HG02852 (cell line): ENCODE data around the gene PSG5.
"Not testable (repeated sequence)": the region's sequence is repeated elsewhere in the genome, so short reads cannot be mapped to it uniquely, and the experiment has no call there.

ENCODE experiments used
- ATAC-seq: cut with Tn5 transposase; IDR thresholded peaks from one replicate; pipeline ENCODE4 v1.9.1; 2021; ENCODE audit warnings: mild to moderate bottlenecking, moderate library complexity; ENCODE audit not compliant: unreplicated experiment

The PSG5 gene

DNA sequence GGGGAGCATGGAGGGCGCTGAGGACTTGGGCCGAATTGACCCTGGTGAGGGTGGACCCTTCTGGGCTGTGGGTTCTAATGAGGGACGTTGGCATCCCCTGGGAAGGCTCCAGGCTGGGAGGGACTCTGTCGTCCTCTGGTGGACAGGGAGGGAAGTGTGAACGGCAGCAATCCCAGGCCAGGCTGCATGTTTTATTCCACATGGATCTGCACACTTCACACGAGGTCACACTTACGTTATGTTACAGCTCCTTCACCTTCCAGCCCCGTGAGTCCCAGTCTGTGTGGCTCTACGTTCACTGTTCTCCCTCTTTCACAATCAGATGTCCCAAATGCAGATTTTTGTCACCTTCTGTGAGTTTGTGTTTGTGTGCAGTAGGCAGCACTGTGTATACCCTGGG, 1.8 kb upstream of the PSG5 start:
- ATAC-seq = not testable (repeated sequence)

DNA sequence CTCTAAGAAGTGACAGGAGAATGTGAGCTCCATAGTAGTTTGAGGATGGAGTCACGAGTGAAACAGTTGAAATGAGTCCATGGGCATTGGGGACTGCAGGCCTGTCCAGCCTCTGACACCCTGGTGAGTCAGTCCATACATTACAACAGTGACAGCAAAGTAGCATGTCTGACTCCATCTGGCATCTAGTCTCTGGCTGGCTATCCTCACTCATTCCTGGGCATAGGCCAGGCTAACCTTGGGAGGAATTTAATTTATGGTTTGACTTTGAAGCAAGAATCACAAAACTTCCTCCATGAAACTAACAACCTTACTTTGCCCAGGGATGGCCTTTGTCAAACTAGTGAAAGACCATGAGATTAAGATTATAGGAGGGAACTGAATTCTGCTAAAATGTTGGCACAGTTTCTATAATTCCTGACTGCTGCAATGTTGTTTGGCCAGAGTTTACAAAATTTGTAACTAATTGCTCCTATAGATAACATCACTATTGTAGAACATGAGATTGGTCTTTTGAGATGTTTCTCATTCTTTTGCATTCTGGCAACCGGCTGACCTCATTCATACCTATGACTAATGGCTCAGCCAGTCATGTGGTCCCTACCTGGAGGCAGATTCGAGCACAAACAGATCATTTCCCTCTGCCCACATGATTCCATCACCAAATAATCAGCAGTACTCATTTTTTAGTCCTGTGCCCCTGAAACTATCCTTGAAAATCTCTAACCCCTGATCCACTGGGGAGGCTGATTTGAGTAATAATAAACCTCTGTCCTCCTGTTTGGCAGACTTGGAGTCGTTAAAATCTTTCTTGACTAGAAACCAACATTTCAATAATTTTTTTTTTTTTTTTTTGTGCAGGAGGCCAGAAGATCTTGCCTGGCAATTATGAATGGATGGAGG, 4.2 kb downstream of the PSG5 start:
- not testable (repeated sequence) for ATAC-seq

DNA sequence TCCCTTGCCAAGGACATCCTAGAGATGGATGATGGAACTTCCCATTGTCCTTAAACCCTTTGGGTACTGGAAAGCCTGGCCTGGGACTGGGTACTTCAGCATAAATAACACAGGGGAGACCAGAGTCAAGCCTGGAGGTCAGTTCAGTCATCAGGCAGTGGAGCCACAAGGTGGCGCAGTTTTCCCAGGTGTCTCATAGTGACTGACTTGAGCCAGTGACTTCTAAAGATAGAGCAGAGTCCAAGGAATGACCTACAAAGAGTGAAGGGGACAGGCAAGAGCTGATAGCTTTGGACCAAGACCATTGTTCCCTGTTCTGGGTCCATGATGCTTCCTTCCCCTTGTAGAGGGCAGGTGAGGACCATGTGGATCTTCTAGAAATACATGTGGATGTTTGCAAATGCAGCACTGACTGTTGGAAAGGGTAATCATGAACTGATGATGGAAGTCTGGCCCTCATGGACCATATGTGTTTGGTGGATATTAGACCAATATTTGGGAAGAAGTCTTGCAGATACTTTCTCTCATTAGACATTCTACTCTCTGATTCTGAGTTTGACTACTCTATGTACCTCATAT, 6.7 kb downstream of the PSG5 start:
- ATAC-seq = not testable (repeated sequence)

DNA sequence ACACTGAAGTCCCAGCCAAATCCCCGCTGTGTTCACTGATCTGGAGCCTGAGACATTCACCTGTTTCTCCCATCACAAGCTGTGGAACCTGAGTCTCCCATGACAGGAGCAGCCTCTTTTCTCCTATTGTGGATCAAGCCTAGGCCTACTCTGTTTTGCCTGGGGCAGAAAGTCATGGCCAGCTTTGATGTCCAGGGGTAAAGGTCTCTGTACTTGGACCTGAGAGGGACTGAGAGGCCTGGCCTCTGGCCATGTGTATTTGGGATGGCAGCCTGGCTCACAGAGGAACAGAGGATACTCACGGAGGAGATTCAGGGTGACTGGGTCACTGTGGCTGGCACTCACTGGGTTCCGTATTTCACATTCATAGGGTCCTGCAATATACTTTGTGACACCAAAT, 7.8 kb downstream of the PSG5 start:
- not testable (repeated sequence) for ATAC-seq

DNA sequence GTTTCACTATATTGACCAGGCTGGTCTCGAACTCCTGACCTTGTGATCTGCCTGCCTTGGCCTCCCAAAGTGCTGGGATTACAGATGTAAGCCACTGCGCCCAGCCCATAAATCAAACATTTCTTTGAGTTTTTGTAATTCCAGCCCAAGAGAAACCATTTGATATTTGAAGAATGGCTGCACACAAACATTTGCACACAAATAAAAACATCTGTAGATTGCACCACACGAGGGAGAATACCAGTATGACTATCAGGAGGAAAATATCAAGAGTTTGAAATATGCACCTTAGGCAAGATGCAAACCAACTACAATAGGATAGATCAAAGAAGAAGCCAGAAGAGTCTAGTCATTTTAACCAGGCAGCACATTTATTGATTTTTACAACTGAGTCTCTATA, 20.4 kb downstream of the PSG5 start:
- ATAC-seq = not testable (repeated sequence)

DNA sequence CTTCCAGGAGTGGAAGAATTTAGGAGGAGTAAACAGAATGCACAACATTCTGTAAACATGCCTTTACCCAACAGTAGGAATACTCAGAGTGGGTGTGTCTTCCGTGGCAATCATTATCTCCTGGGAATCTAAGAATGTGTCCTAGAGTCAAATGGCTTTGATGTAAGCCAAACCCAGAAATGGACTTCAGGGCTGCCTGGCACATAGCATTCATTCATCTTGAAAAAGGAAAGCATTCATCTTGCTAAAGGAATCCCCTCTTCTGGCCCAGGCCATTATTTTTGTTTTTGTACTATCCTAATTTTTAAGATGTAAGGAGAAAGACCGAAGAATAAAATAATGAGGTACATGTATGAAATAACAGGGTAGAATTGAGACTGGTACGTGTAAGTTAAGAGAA, 23.2 kb downstream of the PSG5 start:
- ATAC-seq = not testable (repeated sequence)

DNA sequence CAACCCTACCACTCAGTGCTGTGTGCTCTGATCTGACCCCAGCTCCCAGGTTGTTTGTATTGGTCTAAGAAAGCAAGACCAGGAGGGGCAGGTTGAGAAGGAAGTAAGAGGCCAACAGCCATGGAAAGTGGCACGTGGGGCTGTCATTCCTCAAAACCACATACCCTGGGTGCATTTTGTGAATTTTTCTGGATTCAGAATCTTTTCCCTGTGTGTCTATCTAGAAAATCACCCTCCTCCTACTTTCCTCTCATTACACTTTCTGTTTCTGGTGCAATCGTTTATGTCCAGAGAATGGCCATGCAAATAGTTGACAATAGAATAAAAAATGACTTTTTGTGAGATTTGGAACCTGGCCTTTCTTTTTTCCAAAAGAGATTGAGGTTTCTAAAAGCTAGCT, 24.1 kb downstream of the PSG5 start:
- ATAC-seq = not testable (repeated sequence)

DNA sequence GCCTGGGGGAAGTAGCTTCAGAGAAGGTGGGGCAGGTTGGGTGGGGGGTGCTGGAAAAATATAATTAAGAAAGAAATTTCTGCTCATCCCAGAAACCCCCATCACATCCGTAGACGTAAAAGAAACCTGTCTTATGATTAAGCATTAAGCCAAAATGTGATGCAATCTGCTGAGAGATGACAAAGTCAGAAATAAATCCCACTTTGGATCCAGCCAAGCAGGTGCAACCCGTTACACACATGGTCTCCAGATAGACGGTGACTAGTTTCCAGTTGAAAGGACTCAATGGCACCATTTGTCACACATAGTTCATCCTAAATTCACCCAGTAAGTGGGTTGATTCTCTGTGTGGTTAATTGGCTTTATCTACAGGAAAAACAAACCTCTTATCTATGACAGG, 34.1 kb downstream of the PSG5 start:
- ATAC-seq = no peak

DNA sequence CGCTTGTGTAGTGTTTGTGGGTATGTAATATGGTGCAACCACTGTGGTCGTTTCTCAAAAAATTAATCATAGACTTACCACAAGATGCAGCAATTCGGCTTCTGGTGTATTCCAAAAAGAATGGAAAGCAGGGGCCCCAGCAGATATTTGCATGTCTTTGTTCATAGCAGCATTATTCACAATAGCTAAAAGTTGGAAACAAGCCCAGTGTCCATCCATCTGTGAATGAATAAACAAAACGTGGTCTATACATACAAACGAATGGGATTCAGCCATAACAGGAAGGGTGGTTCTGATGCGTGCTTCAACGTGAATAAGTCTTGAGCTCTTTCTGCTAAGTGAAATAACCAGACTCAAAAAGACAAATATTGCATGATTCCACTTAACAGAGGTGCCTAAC, 36.5 kb downstream of the PSG5 start:
- not testable (repeated sequence) for ATAC-seq

DNA sequence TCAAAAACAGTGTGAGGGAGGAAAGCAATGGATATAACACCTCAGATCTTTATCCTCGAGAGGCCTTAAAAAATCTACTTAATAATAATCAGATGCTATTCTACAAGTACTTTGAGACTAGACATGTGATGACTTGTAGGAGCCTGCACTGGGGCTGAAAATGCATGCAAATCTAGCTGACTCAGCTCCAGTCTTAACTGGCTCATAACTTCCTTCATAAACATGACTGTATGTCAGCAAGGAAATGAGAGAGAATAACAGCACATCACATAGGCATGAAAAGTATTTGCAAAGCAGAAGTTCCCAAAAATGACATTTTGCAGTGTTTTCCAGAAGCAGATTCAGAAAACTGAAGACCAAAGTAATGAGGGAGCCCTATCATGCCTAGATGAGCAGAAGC, 38.1 kb downstream of the PSG5 start:
- ATAC-seq = no peak

DNA sequence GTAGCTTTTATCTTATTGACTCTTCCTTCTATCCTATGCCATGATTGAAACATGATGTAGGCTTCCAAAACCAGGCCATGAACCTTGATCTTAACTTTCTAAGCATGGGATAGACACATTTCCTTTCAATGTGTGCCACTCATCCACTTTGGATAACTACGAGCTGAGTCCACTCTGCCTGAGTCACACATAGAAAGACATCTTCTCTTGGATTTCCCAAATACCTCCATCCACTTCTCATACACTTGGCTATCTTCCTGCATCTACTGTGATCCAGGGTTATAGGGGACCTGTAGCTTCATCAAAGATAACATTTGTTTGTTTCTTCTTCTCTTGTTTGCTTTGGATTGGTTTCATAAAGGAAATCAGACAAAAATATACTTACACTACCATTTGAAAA, 44.6 kb downstream of the PSG5 start:
- ATAC-seq = not testable (repeated sequence)

DNA sequence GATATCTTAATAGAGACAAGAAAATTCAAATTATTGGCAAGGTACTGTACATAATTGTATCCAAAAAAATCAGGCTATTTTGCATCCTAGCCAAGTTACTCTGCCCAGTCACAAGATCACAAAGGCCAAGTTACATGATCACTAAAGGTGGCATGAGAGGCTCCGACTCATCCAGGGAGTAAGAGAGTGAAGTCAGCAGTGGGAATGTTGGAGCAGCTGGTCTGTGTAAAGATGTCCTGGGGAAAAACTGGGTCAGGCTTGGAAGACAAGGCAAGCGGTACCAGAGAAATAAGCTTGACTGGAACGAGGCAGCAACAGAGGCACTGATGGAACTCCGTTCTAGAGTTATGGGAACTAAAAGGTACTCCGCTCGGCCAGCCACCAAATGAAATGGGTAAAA, 53.6 kb downstream of the PSG5 start:
- ATAC-seq = no peak

DNA sequence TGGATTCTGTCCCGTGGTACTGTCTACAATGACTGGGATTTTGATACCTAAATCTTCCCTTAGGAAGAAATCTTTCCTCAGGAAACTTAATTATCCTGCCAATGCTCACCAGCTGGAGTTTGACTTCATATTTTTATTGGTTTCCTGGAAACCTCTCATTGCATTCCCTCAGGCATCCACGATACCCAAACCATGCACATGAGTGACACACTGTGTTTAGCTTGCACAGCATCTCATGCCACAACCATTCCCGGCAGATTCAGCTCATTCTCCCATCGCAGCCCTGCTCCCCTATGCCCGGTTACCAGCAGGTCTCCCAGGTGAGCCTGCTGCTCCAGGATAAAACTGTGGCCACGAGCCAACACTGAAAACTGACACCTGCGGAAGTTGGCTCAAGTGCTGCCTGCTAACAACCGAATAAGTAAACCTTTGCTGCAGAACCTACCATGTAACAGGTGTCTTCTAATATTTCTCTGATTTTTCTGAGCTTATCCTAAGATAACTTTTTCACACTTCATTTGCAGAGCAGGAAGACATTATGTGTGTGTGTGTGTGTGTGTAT, 55.0 kb downstream of the PSG5 start:
- not testable (repeated sequence) for ATAC-seq

DNA sequence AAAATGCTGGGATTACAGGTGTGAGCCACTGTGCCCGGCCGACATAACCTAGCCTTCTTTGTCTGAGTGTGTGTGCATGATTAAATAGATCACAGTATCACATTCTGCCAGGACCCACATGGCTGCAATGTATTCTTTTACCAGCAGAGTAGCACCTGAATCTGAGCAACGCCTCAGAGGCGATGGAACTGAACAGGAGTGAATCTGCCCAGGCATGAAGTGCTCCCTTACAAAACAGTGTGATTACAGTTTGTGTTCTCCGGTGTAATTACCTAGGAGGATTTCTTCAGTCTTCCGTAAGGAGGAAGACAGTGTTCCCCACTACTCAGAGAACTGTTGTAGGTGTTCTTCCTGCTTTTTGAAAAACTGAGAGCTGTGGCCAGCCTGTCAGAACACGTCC, 57.1 kb downstream of the PSG5 start:
- not testable (repeated sequence) for ATAC-seq

DNA sequence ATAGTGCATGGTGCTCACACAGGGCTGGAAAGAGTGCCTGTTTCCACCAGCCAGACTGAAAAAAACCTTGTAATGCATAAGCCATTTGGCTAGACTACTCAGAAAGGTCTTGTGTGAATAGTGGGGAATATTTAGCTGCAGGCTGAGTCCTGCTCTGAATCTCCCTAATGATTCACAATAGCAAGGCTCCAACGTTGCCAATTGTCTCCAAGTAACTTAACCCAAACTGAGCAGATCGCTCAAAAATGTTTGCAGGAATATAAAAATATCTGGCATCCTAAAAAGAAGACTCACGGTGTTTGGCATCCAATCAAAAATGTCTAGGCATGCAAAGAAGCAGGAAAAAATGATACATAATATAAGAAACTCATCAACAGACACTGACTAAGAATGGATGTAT, 59.0 kb downstream of the PSG5 start:
- not testable (repeated sequence) for ATAC-seq

DNA sequence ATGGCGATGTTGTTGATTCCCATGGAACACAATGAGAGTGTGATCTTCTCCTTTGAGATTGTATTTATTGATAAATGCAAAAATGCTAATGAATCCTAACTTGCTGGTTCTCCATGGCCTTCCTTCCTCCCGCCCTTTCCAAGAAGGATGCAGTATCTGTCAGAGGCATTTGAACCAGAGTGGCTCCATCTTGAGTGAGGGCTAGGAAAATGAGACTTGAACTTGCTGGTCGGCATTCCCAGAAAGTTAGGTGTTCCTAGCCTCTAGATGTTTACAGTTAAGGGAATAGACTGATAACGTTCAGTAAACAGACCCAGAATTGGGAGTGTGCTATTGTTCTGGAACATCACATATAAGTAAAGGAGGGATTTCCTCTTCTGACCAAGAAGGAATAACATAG, 59.6 kb downstream of the PSG5 start:
- ATAC-seq = no peak

DNA sequence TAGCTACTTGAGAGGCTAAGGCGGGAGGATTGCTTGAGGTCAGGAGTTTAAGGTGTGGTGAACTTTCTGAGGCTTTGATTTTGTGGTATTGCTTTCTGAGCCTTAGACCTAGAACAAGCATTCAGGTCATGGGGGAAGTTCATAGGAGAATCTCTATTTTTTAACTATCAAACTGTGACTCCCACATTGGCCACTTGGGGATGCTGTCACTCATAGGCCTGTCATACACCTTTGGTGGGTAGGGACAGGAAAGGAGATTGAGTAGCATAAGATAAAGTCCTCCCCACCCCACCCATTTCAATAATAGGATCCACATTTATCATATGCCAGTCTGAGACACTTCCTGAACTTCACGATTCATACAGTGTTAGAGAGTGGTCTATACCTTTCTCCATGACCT, 62.0 kb downstream of the PSG5 start:
- no peak for ATAC-seq

DNA sequence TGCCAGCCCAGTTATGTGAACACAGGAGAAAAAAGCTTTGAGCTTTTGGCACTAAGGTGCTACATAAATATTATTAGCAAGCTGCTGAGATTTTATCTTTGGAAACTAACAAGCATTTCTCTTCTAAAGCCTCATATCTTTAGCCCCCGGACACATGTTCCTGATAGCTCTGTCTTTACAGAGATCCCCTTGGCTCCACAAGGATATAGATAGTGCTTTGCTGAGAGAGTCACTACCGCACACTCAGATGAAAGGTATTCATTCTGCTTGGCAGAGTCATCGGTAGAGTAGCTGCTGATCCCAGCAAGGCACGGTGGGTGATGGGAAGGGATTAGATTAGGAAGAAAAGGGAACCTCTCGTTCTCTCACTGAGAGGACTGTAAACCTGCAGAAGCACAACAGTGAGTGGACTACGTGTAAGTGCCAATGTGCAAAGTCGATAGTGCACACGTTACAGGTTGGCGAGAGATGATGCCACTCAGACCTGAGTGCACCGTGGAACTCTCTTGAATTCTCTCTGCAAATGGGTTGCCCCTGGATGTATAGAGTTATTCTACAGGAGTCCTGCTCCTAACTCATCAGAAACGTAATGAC, 65.8 kb downstream of the PSG5 start:
- ATAC-seq = not testable (repeated sequence)

DNA sequence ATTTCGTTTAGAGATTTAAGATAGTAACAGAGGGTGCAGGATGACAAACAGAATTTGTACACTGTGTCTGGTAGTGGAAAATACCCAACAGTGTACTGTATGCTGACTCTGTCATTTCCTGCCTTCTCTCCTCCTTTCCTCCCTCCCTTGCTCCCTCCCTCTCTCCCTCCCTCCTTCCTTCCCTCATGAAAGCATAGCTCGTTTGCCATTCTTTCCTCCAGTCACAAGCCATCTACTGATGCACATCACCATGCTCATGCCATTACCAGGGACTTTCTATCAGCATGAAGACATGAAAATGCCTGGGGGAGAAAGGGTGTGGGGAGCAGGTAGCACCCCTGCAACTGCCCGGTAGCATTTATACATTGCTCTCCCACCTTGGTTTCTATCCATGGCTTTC, 66.8 kb downstream of the PSG5 start:
- not testable (repeated sequence) for ATAC-seq
